GM19395 (cell line): Measurements from ENCODE around the gene LASP1.
"Not testable (repeated sequence)": the region's sequence is repeated elsewhere in the genome, so short reads cannot be mapped to it uniquely, and the experiment has no call there.

ENCODE experiments used
- ATAC-seq: cut with Tn5 transposase; IDR thresholded peaks from one replicate; pipeline ENCODE4 v1.9.1; 2021; ENCODE audit warnings: mild to moderate bottlenecking, moderate library complexity; ENCODE audit not compliant: unreplicated experiment

LASP1 gene

DNA sequence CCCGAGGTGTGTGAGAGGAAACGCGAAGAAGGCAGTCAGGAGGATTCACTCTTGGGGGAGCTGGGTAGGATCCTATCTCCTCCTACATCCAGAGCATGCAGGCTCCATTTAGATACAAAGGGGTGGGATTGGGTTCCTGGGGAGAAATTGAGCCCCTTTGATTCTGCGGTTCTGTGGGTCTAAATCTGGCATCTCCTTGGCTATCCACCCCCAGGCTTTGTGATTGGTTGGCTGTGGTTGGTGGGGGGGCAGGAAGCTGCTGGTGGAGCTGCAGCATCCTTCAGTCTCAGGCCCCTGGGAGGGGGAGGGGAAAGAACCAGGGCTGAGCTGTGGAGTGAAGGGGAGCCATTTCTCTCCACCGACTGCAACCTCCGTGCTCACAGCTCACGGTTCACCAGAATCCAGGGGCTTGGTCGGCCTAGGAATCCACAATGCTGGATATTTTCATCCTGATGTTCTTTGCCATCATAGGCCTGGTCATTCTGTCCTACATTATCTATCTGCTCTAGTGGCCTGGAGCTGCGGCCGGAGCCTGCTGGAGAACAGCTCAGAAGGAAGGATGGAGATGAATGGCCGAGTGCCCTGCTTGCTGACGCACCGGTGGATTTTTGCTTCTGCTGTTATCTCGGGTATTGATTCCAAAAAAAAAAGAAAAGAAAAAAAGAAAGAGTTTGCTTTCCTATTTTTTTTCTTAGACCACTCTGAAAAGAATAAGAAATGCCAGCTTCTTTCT lies 55.6 kb downstream of the LASP1 start, which contains the start of gene LASP1NB:
Gene LASP1NB (plus strand): TSS at position 352 of the 733 bp plus-strand sequence.
- ATAC-seq, result no peak

DNA sequence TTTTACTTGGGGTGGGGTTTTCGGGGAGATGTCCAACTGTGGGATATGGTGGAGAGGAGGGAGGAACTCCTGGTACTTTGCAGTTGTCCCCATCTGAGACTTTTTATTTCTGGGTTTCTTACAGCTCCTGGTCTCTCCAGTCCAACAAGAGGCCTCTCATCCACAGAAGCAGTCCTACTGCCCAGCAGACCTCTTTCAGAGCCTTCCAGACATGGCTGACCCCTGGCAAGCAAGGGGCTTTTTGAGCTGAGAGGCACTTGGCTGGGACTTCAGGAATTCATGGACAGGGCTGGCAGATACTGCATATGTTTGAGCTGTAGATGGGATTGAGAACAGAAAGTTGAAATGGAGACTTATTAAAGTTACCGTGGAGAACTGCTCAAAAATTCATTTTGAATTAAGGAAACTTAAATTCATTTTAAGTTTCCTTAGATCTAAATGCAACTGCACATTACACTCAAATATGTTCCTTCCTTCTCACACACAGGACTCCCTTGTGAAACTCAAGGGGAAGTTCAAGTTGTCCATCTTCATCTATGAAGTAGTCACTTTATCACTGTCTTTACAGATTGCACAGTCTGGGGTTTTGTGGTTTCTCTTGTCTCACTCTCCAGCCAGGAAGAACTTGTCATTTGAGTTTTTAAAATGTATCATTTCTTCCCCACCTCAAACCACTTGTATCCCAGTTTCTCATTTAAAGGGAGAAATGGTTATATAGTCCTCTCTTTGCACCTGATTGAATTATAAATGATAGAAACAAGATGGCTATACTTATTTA lies 56.6 kb downstream of the LASP1 start:
- ATAC-seq, result no peak

DNA sequence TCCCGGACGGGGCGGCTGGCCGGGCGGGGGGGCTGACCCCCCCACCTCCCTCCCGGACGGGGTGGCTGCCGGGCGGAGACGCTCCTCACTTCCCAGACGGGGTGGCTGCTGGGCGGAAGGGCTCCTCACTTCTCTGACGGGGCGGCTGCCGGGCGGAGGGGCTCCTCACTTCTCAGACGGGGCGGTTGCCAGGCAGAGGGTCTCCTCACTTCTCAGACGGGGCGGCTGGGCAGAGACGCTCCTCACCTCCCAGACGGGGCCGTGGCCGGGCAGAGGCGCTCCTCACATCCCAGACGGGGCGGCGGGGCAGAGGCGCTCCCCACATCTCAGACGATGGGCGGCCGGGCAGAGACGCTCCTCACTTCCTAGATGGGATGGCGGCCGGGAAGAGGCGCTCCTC lies 60.9 kb downstream of the LASP1 start:
- ATAC-seq, result not testable (repeated sequence)

DNA sequence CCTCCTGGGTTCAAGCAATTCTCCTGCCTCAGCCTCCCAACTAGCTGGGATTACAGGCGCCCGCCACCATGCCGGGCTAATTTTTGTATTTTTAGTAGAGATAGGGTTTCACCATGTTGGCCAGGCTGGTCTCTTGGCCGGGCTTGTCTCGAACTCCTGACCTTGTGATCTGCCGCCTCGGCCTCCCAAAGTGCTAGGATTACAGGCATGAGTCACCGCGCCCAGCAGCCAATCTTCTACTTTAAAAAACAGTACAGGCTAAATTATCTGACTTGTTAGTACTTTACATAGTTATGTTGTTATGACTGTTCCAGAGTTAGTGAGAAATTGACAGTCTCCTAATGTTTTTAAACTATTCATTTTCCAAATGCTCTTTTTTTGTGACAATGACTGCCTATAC lies 64.1 kb downstream of the LASP1 start:
- ATAC-seq, result not testable (repeated sequence)

DNA sequence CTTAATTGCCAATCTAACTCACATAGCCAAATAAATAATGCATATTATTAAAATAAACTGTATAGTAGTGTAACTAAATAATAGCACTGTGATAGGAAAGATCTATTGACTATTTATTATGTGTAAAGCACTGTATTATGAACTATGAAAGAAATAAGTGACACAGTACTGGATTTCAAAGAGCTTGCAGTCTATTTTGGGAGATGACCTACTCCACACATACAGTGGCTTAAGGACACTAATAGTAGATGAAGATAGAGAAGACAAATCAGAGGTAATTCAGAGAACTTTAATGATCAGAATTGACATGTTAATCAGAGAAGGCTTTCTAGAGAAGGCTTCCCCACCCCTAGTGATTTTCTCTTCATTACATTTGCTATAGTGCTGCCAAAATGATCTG lies 70.1 kb downstream of the LASP1 start:
- no peak for ATAC-seq

DNA sequence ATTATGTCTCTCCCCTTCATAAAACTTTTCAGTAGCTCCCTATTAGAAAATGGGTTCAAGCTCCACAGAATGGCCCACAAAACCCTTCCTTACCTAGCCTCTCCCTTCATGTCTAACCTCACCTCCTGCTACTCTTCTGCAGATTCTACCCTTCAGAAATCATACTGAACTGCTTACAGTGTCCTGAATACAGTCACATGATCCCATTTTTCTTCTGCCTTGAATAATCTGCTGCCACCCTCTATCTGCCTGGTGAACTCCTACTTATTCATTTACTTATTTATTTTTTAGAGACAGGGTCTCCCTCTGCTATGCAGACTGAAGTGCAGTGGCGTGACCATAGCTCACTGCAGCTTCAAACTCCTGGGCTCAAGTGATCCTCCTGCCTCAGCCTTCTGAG lies 70.5 kb downstream of the LASP1 start:
- ATAC-seq, result no peak

DNA sequence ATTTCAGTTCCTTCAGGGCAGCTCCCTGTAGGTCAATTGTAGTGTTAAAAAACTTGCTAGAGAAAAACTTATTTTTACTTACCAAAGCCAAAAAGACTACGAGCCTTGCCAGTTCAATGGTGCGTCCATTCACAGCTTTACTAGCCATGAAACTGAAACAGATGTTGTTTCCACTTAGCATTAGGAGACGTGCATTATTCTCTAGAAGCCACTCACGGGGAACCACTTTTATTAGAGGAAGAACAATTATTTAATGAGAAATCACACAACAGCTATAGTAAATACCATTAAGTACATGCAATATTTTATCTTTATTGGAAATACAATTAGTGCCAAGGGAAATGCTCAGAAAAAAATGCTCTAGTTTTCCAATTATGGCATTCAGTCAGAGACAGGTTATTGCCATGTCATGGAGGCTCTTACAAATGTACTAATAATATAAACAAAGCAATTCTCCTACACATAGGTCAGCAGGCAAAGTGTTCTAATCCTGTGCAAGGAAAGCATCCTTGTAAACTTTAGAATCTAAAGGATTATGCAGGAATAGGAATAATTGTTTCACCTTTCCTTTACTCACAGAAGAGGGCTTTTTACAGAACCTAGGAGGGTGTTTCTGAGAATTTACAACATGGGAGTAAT lies 73.0 kb downstream of the LASP1 start:
- no peak for ATAC-seq

DNA sequence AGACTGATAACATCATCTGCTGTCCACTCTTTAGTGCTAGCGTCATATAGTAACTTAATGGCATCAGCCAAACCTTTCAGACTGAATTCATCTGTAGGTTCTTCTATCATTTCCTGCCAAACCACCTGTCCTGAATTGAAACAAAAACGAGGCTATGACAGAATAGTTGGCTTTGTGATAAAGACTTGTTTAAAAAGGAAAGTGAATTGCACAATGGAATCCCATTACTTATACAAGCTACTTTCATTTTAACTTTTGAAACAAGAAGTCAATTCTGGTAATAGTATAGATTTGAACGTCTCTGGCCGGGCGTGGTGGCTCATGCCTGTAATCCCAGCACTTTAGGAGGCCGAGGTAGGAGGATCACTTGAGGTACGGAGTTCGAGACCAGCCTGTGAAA lies 73.7 kb downstream of the LASP1 start:
- ATAC-seq, result no peak

DNA sequence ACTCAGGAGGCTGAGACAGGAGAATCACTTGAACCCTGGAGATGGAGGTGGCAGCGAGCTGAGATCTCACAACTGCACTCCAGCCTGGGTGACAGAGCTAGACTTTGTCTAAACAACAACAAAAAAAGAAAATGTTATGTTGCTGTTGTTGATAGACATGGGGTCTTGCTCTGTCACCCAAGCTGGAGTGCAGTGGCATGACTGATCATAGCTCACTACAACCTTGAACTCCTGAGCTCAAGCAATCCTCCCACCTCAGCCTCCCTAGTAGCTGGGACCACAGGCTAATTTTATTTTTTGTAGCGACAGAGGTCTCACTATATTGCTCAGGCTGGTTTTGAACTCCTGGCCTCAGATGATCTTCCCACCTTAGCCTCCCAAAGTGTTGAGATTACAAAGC lies 77.3 kb downstream of the LASP1 start:
- ATAC-seq, result no peak

DNA sequence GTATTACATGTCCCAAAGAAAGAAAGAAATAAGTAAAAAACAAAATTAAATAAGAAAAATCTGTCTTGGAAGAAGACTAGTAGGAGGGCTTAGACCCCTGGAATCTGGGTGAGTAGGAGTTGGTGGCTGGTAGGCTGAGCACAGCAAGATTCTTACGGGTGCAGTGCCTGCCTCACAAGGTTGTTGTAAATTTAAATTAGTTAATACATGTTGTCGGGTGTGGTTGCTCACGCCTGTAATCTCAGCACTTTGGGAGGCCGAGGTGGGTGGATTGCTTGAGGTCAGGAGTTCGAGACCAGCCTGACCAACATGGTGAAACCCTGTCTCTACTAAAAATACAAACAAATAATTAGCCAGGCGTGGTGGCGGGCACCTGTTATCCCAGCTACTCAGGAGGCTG lies 83.9 kb downstream of the LASP1 start:
- not testable (repeated sequence) for ATAC-seq

DNA sequence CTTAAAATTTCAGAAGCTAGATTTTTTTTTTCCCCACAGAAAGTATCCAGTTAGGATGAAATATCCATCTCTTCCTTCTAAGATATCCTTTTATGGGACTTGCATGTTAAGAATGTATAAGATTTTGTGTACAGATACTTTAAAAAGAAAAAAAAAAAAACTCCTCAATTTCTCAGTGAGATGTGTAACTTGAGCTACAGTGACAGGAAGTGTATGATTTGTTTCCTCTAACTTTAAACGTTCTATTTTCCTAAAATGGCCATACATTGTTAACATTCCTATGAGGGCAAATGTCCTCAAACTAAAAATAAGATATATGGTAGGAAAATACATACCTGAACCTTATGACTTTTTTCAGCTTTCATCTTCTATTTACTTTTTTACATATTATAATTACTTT lies 88.5 kb downstream of the LASP1 start:
- no peak for ATAC-seq

DNA sequence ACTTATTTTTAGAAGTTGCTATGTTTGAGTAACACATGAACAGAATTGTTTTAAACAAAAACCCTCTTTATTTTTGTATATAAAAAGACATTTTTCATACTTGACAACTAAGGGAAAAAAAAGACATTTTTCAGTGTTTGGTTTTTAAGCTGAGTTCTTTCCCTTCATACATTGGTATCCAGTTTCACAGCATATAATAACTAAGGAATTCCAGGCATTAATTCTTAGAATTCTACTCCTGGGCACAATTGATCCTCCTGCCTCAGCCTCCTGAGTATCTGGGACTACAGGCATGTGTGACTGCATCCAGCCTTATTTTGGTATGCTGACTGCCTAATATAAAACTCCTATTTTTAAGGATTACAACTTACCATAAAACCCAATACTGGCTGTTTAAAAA lies 88.9 kb downstream of the LASP1 start:
- ATAC-seq, result no peak

DNA sequence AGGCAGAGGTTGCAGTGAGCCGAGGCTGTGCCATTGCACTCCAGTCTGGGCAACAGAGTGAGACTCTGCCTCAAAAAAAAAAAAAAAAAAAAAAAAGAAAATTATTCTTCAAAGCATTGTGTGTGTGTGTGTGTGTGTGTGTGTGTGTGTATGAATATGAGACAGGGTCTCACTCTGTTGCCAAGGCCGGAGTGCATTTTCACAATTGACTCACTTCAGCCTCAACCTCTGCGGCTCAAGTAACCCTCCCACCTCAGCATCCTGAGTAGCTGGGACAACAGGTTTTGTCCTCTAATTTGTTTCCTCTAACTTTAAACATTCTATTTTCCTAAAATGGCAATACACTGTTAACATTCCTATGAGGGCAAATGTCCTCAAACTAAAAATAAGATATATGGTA lies 89.7 kb downstream of the LASP1 start:
- ATAC-seq, result no peak

DNA sequence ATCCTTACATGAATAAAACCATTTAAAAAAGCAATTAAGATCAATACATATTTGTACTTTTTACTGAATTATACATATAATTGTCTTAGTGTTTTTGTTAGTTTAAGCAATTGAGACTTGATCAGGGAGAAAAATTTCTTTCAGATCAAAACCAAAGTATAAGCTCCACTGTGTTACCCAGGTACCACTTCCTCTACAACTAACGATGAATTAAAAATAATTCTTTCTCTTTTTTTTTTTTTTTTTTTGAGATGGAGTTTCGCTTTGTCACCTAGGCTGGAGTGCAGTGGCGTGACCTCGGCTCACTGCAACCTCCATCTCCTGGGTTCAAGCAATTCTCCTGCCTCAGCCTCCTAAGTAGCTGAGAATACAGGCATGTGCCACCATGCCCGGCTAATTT lies 90.5 kb downstream of the LASP1 start:
- no peak for ATAC-seq

DNA sequence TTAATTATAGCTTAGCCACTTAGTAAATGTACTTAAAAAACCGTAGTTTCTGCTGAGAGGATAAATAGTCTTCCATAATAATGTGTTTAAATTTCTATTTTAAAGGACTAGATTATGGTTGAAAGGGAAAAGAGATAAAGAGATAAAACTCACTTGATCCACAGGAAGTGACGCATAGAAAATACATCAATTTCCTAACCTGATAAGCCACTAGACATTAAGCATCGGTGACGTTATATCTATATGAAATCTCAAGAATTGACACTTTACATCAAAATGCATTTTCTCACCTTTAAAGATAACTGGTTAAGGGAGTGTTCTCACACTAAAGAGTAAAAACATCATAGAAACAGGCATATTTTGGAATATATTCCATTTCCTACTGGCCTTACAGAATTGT lies 91.6 kb downstream of the LASP1 start:
- no peak for ATAC-seq

DNA sequence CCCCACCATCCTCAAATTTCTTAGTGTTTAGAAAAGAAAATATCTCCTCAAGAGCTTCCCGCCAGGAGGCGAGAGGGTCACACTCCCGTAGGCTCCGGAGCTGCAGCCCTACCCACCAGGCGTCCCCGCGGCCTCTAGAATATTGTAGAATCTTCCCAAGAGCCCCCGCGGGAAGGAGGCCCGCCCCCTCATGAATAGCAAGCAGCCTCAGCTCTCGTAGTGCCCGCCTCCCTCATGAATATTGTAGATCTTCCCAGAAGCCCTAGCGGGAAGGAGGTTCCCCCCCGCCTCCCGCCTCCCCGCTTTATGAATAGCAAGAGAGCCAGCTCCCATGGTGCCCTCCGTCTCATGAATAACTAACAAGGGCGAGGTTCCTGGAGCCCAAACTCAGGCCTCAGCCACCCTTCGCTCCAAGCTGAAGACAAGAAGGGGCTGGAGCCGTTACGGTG lies 97.5 kb downstream of the LASP1 start, which contains the start of gene FBXO47:
Gene FBXO47 (minus strand): TSS at position 114 of the 449 bp plus-strand sequence. CDS start 4,378 bp downstream, outside the sequence.
- peak; percentile 62 for ATAC-seq

DNA sequence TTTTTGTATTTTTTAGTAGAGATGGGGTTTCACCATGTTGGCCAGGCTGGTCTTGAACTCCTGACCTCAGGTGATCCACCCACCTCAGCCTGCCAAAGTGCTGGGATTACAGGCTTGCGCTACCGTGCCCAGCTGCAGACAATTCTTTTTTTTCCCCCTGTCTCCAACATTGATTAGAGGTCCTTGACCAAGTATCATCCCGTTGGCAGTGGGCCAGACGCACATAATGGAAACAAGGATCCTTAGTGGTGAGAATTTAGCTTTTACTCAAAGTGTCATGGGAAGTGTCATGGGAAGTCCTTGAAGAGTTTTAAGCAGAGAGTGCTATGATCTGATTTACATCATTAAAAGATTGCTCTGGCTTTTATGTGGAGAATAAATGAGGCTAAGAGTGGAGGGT lies 99.4 kb downstream of the LASP1 start:
- ATAC-seq, result no peak

DNA sequence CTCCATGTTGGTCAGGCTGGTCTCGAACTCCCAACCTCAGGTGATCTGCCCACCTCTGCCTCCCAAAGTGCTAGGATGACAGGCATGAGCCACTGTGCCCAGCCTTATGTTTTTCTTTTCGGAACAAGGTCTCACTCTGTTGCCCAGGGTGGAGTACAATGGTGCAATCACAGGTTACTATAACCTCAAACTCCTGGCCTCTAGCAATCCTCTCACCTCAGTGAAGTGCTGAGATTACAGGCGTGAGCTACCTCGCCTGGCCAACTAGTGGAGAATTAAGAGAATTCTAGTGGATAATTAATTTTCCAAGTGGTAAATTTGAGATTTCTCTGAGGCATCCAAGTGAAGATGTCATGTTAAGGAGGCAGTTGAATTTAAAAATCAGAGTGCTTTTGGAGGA lies 100.3 kb downstream of the LASP1 start:
- no peak for ATAC-seq

DNA sequence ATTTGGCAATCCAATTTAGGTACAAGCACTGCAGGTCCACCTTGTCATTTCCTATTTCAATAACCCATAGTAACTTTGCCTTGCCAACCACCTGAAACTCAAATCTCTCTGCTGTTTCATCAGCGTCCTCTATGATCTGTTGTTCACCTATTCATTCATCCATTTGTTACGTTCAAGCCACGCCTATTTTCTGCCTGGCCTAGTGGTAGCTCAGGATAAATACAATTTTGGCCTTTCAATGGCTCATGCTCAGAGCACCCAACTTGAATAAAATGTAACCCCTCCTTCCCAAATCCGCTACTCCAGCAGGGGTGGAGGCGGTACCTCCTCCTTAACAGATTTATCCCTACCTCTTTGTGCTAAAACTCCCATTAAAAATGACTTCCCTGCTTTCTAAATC lies 100.9 kb downstream of the LASP1 start:
- no peak for ATAC-seq
